Measurements from ENCODE around the gene GPR153.
"Not testable (repeated sequence)": the region's sequence is repeated elsewhere in the genome, so short reads cannot be mapped to it uniquely, and the experiment has no call there.

GPR153 gene

DNA sequence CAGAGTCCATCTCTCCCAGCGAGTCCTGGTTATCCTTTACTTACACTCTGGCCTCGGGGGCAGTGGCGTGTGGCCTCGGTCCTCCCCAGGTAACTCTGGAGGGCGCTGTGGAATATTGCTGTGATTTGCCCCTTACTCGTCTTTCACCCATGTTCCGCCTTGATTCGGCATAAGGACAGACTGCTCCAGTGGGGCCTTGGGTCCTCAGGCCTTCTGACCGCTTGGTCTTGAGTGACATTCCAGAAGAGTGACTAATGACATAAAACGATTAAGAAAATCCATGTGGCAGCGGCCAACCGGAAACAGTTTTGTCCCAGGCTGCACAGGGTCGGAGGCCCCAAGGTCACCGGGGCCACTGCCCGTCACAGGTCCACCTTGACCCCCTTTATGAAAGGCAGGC, 36.2 kb downstream of the GPR153 start:
- DNase-seq (ENCODE audit: low read depth): no peak

DNA sequence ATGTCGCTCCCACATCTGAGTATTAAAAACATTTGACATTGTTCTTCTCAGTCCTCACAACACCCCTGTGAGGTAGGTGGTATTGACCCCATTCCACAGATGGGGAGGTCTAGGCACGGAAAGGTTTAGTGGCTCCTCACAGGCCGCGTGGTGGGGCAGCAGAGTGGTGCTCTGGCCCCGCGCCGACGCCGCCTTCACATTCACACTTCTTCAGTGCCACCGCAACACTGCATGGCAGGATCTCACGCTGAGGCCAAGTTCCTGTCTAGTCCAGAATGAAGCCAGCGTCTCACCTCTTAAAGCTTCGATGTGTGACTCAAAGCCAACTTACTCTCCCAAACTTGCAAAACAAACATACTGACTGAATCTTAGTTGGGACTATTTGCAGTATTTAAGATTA, 37.3 kb downstream of the GPR153 start:
- no peak for DNase-seq (ENCODE audit: low read depth)

DNA sequence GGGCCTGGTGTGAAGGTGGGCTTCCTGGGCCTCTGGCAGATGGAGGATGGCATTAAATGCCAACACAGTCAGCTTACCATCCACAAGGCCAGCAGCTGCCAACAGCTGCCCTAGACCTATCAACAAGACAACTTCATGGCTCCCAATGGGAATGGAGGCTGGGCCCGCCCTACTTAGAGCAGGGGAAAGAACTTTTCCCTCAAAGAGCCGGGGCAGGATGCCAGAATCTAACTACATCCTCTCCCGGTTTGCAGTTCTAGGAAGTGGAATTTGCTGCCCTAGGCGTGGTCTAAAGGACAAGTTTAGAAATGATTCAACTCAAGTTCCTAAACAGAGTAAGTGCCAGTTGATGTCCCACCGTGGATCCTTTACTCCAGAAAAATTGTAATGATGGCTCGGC, 38.3 kb downstream of the GPR153 start:
- no peak for DNase-seq (ENCODE audit: low read depth)

DNA sequence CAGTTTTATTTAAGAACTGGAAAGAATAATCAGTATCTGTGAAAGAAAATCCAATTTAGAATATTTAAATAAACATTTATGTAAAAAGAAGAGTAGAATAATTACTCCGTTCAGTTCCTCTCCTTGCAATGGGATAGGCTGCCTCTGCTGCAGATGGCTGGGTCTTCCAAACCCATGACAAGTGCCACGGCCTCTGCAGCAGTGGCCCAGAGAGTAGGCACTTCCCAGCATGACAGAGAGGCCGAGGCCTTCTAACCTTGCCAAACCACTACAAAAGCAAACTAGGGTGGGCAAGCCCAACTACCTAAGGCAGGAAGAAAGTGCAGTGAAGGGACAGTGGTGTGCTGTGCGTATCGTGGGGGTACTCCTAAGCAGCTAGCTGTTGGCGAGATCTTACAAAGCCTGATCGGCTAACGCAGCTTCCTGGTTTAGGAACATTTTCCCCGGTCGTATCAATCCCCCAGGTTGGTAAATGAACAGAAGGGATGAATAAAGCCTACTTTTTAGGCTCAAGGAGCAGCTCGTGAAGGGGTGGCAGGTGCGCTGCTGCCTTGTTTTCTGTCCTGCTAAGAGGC, 39.6 kb downstream of the GPR153 start:
- no peak for DNase-seq (ENCODE audit: low read depth)

DNA sequence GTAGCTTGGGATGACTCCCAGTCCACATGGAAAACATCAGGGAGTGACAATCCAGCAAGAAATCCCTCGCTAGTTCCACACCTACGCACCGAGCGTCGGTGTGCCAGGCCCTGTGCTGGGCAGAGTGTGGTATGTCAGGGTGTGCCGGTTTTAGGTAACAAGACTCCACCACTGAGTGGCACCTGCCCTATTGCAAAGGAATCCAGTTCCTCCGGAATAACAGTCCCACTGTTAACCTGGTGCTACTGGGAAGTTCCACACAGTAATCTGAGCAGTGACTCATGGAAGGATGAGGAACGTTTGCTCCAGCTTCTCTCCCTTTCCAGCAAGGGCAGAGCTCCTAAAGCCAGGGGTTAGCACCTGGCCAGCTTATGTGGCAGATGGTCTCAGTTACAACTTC, 40.7 kb downstream of the GPR153 start:
- no peak for DNase-seq (ENCODE audit: low read depth)

DNA sequence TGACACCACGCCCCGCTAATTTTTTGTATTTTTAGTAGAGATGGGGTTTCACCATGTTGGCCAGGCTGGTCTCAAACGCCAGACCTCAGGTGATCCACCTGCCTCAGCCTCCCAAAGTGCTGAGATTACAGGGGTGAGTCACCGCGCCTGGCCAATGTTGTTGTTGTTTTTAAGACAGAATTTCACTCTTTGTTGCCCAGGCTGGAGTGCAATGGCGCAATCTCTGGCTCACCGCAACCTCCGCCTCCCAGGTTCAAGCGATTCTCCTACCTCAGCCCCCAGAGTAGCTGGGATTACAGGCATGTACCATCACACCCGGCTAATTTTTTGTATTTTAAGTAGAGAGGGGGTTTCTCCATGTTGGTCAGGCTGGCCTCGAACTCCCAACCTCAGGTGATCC, 41.3 kb downstream of the GPR153 start:
- DNase-seq (ENCODE audit: low read depth): not testable (repeated sequence)

DNA sequence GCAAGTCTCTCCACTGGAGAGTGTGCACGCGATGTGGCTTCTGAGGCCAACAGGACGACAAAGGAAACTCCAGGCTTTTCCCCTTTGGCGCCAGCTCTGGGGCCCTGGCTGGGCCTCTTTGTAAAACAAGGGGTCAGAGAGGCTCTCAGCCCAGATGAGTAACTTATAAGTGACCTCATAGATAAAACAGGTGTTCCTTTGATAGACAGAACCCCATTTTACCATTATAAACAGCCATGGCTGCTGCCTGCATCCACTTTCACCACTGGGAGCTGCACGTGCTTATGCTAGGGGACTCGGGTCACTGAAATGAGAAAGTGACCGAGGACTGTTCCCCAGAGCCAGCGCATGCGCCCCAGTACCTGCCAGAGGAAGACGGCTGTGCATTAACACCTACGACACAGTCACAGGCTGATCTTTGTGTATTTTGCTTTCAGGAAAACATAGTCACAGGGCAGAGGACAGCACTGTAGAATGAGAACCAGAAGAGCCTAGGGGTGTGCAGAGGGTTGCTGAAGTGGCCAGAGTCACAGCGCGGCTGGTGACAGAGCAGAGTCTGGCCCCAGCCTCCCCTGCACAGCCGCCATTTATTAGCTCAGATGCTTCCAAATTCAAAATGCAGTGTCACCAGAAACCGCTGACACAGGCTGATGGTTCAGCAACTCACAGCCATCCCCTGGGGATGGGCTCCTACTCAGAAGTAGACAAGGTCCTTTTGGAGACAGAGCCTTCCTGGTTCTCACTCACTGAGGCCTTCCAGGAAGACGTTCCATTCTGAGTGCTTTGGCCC, 42.3 kb downstream of the GPR153 start:
- no peak for DNase-seq (ENCODE audit: low read depth)

DNA sequence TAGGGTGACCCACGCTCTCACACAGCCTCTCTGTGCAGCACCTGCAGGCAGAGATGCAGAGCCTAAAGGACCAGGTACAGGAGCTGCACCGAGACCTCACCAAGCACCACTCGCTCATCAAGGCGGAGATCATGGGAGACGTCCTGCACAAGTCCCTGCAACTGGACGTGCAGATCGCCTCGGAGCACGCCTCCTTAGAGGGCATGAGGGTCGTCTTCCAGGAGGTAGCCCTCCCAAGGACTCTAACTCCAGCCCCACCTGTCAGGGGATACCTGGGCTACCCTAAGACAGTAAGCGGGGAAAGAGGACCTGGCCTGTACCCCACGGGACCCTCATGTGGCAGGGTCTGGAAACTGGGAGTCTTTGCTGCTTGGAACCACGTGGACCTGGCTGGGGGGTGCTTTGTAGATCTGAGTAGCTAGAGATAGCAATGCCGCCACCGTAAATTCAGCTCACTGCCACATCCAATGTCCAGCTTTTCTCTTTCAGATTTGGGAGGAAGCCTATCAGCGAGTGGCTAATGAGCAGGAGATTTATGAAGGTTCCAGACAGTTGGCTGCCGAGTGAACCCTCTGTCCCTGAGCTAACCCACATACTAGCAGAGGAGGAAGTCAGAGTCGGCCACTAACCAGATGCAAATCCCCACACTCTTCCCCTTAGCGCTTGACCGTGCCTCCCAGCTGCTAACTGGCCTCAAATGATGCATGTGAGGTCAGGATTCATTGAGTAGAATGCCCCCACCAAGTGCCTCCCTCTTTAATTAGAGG, 48.5 kb downstream of the GPR153 start:
- DNase-seq (ENCODE audit: low read depth): no peak

DNA sequence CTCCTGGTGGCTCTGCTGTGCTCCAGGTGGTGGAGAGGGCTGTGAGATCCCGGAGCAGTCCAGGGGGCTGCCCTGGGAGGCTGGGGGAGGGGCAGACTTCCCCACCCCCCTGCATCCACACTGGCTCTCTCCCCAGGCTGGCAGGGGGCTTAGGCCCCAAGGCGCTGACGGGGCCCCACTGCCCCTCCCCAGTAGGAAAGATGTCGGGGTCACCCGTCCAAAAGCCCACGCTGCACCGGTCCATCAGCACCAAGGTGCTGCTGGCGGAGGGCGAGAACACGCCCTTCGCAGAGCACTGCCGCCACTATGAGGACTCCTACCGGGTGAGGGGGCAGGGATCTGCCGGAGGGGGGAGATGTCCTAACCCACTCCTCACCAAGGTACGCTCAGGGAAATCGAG, 49.2 kb downstream of the GPR153 start:
- DNase-seq (ENCODE audit: low read depth): no peak

DNA sequence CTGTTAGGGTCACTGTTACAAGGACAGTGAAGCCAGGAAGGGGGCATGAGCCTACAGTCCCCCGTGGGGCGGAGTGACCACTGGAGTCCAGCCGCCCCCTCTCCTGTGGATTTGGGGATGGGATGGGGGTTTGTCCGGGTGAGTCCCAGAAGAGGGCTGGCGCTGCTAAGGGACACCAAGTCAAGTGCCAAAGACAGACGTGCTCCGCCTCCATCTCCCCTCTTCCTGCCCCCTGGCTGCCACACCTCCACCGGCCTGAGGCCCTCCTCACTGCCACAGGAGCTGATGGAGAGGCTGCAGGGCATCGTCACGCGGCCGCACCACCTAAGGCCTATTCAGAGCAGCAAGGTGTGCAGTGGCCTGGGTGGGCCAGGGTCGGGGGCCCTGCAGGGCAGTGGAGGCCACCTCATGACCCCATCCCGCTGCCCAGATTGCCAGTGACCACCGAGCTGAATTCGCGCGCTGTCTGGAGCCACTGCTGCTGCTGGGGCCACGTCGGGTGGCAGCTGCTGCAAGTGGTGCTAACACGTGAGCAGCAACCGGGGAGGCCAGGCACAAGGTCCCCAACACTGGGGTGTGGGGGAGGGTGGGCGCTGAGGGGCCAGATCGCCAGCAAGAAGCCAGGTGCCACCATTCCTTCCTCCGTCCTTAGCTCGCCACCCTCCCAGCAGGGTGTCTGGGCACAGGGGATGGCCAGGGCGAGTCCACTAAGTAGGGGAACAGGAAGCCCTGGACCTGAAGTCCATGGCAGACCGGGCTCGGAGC, 50.1 kb downstream of the GPR153 start:
- DNase-seq (ENCODE audit: low read depth): no peak

DNA sequence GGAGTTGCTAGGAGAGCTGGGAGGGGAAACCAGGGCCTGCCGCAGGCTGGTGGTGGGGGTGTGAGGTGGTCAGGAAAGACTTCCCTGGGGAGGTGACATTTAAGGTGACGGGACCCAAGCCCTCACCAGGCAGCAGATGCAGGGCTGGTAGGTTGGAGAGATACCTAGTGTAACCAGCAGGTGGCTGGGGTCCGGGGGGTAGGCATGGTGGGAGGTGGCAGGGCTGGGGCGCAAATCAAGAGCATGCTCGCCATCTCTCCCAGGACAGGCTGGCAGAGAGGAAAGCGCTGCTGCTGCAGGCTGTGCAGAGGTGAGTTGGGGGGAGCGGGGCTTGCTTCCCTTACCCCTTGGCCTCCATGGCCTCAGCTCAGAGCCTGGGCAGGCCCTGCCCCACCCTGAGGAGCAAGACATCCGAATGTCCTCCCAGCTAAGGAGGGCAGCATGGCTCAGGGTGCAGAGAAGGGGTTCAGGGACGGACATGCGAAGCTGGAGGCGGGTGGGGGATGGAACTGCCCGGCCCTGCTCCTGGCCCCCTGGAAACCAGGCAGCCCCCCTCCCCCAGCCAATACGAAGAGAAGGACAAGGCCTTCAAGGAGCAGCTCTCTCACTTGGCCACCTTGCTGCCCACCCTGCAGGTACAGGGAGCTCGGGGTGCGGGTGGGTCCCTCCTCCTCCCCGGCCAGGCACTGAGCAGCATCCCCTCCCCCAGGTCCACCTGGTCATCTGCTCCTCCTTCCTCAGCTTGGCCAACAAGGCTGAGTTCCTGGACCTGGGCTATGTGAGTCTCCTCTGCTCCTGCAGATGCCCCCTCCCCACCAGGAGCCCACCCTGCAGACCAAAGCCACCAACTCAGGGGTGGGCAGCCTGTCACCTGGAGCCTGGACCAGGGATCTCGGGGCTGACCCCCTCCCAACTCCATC, 51.0 kb downstream of the GPR153 start:
- no peak for DNase-seq (ENCODE audit: low read depth)

DNA sequence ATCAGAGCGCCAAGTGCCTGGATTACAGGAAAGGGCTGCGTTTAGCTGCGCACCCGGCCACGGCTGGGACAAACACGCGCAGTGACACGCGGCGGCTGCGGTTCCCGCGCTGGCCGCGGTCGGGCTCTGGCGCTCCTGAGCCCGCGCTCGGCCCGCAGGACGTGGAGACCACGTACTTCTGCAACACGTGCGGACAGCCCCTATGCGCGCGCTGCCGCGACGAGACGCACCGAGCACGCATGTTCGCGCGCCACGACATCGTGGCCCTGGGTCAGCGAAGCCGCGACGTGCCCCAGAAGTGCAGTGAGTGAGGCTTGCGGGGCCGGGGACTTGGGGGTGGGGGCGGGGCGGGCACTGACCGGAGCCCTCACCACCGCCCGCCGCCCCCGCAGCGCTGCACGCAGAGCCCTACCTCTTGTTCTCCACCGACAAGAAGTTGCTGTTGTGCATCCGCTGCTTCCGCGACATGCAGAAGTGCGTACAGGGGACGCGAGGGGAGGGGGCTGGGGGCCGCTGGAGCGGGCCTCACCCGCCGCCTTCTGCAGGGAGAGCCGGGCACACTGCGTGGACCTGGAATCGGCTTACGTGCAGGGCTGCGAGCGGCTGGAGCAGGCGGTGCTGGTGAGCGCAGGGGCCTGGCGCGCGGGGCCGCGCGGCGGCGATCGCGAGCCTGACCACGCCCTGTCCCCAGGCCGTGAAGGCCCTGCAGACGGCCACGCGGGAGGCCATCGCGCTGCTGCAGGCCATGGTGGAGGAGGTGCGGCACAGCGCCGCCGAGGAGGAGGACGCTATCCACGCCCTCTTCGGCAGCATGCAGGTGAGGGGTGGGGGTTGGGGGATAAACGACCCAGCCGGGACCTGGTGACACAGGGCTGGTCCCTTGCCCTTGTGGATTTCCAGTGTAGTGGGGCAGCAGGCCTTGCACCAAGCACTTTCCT, 51.9 kb downstream of the GPR153 start:
- DNase-seq (ENCODE audit: low read depth): no peak

DNA sequence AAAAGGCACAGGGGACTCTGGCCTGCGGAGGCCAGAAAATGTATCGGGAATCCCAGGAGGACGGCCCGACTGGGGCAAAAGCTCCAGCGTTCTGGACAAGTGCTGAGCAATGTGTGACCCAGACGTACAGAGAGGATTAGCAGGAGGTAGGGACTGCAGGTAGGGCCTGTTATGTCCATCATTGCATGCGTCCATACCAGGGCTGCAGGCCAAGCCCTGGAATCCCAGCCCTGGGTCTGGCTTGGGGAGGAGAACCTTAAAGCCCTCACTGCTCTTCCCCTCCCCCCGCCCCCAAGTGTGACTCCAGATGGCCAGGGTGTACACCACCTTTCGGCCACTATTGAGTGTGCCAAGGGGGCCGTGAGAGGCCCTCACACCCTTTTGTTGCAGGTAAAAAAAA, 53.0 kb downstream of the GPR153 start:
- no peak for DNase-seq (ENCODE audit: low read depth)

DNA sequence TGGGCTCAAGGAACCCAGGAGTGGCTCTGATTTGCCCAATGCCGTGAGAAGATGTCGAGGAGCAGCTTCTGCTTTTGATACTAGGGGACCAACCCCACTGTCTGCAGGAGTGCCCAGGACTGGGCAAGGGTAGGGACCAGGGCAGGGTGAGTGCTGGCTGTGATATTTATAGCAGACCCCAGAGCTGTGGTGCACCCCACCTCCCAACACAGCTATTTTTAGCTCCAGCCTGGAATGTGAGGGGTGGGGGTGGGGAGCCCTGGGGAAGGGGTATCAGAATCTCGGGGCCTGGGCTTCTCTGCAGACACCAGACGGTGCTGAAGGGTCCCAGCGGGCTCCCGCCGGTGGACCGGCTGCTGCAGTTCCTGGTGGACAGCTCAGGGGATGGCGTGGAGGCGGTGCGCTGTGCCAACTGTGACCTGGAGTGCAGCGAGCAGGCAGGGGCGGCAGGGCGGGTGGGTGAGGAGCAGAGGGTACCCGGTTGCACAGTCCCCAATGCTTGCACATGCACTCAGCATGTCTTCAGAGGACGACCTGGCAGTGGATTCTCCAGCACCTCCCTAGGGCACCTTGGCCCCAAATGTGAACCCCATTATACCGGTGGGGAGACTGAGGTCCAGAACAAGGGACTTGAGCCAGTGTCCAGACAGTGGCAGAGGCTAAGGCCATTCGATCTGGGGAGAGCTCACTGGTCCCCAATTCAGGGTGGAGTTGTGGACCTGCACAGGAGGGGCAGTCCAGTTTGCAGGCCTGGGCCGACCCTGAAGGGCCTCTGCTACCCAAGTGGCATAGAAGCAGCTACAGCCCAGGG, 53.6 kb downstream of the GPR153 start:
- DNase-seq (ENCODE audit: low read depth): no peak

DNA sequence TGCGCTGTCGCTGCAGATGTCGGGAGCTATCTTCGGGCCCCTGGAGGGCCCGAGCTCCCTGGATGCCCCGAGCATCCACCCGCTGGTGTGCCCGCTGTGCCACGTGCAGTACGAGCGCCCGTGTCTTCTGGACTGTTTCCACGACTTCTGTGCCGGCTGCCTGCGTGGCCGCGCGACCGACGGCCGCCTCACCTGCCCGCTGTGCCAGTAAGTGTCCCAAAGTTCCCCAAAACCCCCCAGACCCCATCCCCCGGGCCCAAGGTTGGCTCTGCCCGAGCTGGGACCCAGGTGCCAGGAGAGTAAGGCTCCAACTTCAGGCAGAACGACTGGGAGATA, 54.4 kb downstream of the GPR153 start:
- DNase-seq (ENCODE audit: low read depth): no peak

DNA sequence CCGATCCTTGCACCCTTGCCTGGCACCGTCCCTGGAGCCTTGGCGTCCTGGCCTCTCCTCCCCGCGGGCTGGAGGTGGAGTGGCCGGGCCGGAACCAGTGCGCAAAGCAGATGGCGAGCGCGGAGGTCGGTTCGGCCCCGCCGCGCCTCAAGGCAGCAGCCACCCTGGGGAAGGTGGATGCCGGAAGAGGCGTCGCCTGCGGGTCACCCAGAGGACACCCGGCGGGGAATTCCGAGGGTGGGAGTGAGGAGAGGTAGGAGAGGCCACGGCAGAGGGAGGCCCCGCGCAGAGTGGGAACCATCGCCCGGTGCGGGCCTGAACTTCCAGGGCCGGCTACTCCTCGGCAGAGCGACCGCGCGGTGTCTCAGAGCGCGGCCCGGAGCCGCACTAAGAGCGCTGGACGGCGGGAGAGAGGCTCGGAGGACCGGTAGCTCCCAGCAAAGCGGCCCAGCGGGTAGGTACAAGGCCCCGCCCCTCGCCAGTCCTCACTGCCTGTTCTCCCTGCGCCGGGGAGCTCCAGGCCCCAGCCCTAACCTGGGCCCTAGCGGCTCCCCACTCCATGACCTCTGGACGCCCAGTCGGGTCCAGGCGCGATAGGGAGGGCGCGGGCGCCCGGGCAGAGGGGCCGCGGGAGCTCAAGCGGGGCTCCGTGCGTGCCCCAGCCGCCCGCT, 54.9 kb downstream of the GPR153 start, which contains the start of gene RNF207:
Gene RNF207 (plus strand): TSS at position 271 of the 671 bp plus-strand sequence. CDS start 417 bp downstream, outside the sequence.
- DNase-seq (ENCODE audit: low read depth): peak; percentile 51

DNA sequence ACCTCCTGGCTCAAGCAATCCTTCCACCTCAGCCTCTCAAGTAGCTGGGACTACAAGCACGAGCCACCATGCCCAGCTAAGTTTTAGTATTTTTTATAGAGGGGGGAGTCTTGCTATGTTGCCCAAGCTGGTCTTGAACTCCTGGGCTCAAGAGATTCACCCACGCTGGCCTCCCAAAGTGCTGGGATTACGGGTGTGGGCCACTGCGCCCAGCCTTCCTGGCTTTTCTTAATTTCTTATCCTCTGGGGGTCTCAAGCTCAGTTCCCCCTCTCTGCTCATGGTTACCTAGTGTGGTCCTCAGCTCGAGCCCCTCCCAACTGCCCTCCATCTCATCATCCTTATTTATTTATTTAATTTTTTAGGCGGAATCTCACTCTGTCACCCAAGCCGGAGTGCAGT, 58.6 kb downstream of the GPR153 start:
- no peak for DNase-seq (ENCODE audit: low read depth)

DNA sequence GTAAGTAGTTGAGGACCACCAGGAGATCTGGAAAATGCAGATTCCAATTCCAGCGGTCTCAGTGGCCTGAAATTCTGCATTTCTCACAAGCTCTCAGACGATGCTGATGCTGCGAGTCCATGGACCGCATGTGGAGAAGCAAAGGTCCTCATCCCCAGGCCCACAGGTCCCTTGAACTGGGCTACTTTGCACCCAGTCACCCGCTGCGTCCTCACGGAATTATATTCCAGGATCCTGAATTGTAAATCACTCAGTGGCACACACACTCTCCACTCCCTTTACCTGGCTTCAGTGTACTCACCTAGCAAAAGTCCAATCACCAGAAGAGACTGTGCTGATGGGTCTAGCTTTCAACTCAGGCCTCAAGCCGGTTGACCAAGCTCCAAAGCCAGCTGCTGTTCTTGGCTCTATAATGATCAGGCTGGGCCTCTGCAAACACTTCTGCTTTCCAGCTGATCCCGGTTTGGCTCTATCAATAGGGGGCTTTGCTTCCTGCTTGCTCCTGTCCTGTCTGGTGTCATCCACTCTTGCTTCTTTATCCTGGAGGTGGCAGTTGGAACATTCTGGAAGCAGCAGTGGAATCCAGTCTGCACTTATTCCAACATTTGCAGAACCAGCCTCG, 60.6 kb downstream of the GPR153 start:
- no peak for DNase-seq (ENCODE audit: low read depth)
